T-helper 9 cell (primary cell): ENCODE measurements around the gene PLA2G4D.

Source experiments
- DNase-seq: peaks from one replicate; pipeline ENCODE4 v3.0.0-alpha.2; 2020

PLA2G4D gene

GRCh38 chr15:42088801-42089640 is 5.3 kb downstream of the PLA2G4D start:
- no peak for DNase-seq

GRCh38 chr15:42087926-42088800 is 6.2 kb downstream of the PLA2G4D start:
- no peak for DNase-seq

- no peak for DNase-seq
These were observed 6.9 kb downstream of the PLA2G4D start for GRCh38 chr15:42087460-42087859.

- no peak for DNase-seq
These were observed 8.6 kb downstream of the PLA2G4D start for GRCh38 chr15:42085721-42086120.

- DNase-seq, result no peak
These were observed 9.1 kb downstream of the PLA2G4D start for GRCh38 chr15:42085236-42085605.

- peak; percentile 41 for DNase-seq
These were observed 9.7 kb downstream of the PLA2G4D start for GRCh38 chr15:42084465-42085235.

GRCh38 chr15:42083916-42084315 is 10.4 kb downstream of the PLA2G4D start:
- no peak for DNase-seq

GRCh38 chr15:42083605-42083908 is 10.8 kb downstream of the PLA2G4D start:
- DNase-seq, result no peak

- no peak for DNase-seq
These were observed 11.3 kb downstream of the PLA2G4D start for GRCh38 chr15:42082823-42083604.

GRCh38 chr15:42082141-42082540 is 12.2 kb downstream of the PLA2G4D start:
- DNase-seq, result no peak

- DNase-seq, result no peak
These were observed 13.2 kb downstream of the PLA2G4D start for GRCh38 chr15:42080919-42081830.

GRCh38 chr15:42080186-42080918 is 14.0 kb downstream of the PLA2G4D start:
- no peak for DNase-seq

GRCh38 chr15:42079401-42079908 is 14.9 kb downstream of the PLA2G4D start:
- DNase-seq, result no peak

- no peak for DNase-seq
These were observed 15.5 kb downstream of the PLA2G4D start for GRCh38 chr15:42078903-42079302.

GRCh38 chr15:42077689-42078088 is 16.7 kb downstream of the PLA2G4D start:
- no peak for DNase-seq

- DNase-seq, result no peak
These were observed 20.9 kb downstream of the PLA2G4D start for GRCh38 chr15:42073418-42073817.

- DNase-seq, result no peak
These were observed 22.1 kb downstream of the PLA2G4D start for GRCh38 chr15:42072141-42072685.

GRCh38 chr15:42071717-42072116 is 22.6 kb downstream of the PLA2G4D start:
- DNase-seq, result no peak

GRCh38 chr15:42070976-42071350 is 23.4 kb downstream of the PLA2G4D start:
- no peak for DNase-seq
